ENCODE results near the gene KIF5B. TPM values are rescaled to one million over a fixed set of nuclear protein-coding genes. Genes with fewer than 3 reads are reported as not detected.

Gene KIF5B
- total RNA-seq, 1 experiment from 2014 or later: 70.5 TPM

DNA sequence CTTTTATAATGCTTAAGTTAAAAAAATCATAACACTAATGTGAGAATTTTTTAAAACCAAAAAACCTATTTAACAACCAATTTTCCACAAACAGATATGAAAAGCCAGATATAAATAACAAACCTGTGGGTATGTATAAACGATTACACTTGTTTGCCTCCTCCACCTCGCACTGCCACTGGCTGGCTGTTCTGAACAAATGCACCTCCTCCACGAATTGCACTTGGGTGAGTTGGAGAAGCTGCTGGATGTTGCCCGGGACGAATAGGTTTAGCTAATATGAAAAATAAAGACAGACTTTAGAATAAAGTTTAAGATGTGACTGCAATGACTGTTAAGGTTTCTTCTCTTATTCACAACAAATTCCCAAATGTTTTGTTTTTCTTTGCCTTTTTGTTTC lies 40.8 kb downstream of the KIF5B start:
- no peak overlapping the region for H2BK120ac ChIP-seq (ENCODE audit: low read depth, low read length, poor library complexity, severe bottlenecking)
- H3K14ac ChIP-seq (ENCODE audit: insufficient read depth, low read length): no peak overlapping the region
- H2BK5ac ChIP-seq (ENCODE audit: insufficient read length, low read length): no peak overlapping the region
- no peak overlapping the region for H3K4me2 ChIP-seq (ENCODE audit: insufficient read depth, insufficient read length, low read length)
- Mint-ChIP-seq H3K27me3 (ENCODE audit: low read depth) (no peaks in the 10 kb centered on the region), H3K27ac (peak overlapping the region in 1 of 3 experiments; percentile 64; a peak in 2 of 7 replicates), H3K36me3 (ENCODE audit: insufficient read depth in 1 of 3, low read depth in 3 of 3) (peaks cover 46 to 85% (median 84%) of the 10 kb centered on the region in 3 experiments; a peak in 6 of 7 replicates), H3K9me3 (no peaks in the 10 kb centered on the region), H3K4me1 (no peaks in the 10 kb centered on the region), H3K4me3 (no peak overlapping the region)
- H3T11ph ChIP-seq (ENCODE audit: low read length): no peak overlapping the region
- no peaks in the 10 kb centered on the region for H3K79me2 ChIP-seq (ENCODE audit: insufficient read depth, low read length)
- TF ChIP-seq, protein P1, sequence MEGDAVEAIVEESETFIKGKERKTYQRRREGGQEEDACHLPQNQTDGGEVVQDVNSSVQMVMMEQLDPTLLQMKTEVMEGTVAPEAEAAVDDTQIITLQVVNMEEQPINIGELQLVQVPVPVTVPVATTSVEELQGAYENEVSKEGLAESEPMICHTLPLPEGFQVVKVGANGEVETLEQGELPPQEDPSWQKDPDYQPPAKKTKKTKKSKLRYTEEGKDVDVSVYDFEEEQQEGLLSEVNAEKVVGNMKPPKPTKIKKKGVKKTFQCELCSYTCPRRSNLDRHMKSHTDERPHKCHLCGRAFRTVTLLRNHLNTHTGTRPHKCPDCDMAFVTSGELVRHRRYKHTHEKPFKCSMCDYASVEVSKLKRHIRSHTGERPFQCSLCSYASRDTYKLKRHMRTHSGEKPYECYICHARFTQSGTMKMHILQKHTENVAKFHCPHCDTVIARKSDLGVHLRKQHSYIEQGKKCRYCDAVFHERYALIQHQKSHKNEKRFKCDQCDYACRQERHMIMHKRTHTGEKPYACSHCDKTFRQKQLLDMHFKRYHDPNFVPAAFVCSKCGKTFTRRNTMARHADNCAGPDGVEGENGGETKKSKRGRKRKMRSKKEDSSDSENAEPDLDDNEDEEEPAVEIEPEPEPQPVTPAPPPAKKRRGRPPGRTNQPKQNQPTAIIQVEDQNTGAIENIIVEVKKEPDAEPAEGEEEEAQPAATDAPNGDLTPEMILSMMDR (conservative IDR thresholded peaks at IDR 0.05): no peak
- H3K4me1 ChIP-seq (ENCODE audit: insufficient read depth, low read length): no peaks in the 10 kb centered on the region
- H3K79me1 ChIP-seq (ENCODE audit: insufficient read depth, low read depth, low read length, poor library complexity, severe bottlenecking): no peaks in the 10 kb centered on the region
- WGBS (ENCODE audit: extremely low coverage, insufficient read length, low lambda C conversion rate): no CpG with 5 or more reads among the region's 5 CpGs
- H3K27me3 ChIP-seq (ENCODE audit: insufficient read depth, low read length): no peaks in the 10 kb centered on the region
- H3K56ac ChIP-seq (ENCODE audit: insufficient read length, low read depth, low read length): no peak overlapping the region
- H3K9me3 ChIP-seq (ENCODE audit: control insufficient read depth, low read depth, low read length): no peaks in the 10 kb centered on the region
- no peak overlapping the region for H4K8ac ChIP-seq (replicated peaks; ENCODE audit: insufficient read length, low read depth, low read length)
- H4K20me1 ChIP-seq (ENCODE audit: control insufficient read depth, insufficient read depth, insufficient read length): no peaks in the 10 kb centered on the region
- H2BK15ac ChIP-seq (ENCODE audit: low read depth, low read length): no peak overlapping the region
- no peak for DNase-seq
- H3K9ac ChIP-seq (ENCODE audit: extremely low read depth, insufficient read length, low read length): no peak overlapping the region
- H4K5ac ChIP-seq (ENCODE audit: insufficient read length, low read depth, low read length): no peak overlapping the region
- no peak overlapping the region for H4K91ac ChIP-seq (ENCODE audit: insufficient read length, low read depth, low read length)
- no peak overlapping the region for H2BK20ac ChIP-seq (ENCODE audit: low read depth, low read length, poor library complexity, severe bottlenecking)
- H2AK5ac ChIP-seq (ENCODE audit: insufficient read length, low read length): no peak overlapping the region
- no peak overlapping the region for H3K18ac ChIP-seq (ENCODE audit: insufficient read length, low read depth, low read length)
- no peak overlapping the region for H2BK12ac ChIP-seq (ENCODE audit: insufficient read length, low read depth, low read length)
- H2AFZ ChIP-seq (ENCODE audit: low read length): no peak overlapping the region
- no peaks in the 10 kb centered on the region for H3K23me2 ChIP-seq (ENCODE audit: insufficient read length, low read depth, low read length, poor library complexity, severe bottlenecking)
- H3K27ac ChIP-seq (ENCODE audit: insufficient read length, low read depth, low read length): no peak overlapping the region
- no peak overlapping the region for H3K4ac ChIP-seq (ENCODE audit: low read depth, low read length)
- no peak overlapping the region for H3K23ac ChIP-seq (ENCODE audit: insufficient read length, low read depth, low read length)

All from H9 (cell line).